Muscle layer of duodenum (tissue), 2 donors: ENCODE results near the gene TIGAR.

Experiments used
- H3K27ac ChIP-seq: one replicate; pipeline ENCODE4 v1.7.0; 2013; ENCODE audit warnings: mild to moderate bottlenecking, low read length
- H3K27me3 ChIP-seq: one replicate; pipeline ENCODE4 v1.7.0; 2013; ENCODE audit warnings: low read depth, mild to moderate bottlenecking, control low read depth, low read length
- H3K36me3 ChIP-seq, 2 donors: one replicate each; pipeline ENCODE4 v1.7.0; 2013; ENCODE audit warnings: low read length in 2 of 2, control low read depth in 1 of 2, mild to moderate bottlenecking in 1 of 2; ENCODE audit not compliant: insufficient read depth in 2 of 2, control insufficient read depth in 1 of 2
- H3K4me1 ChIP-seq, 2 donors: one replicate each; pipeline ENCODE4 v1.7.0; 2013; ENCODE audit warnings: low read length in 2 of 2, mild to moderate bottlenecking in 2 of 2, control low read depth in 1 of 2, moderate library complexity in 1 of 2; ENCODE audit not compliant: insufficient read depth in 2 of 2, control insufficient read depth in 1 of 2
- H3K4me3 ChIP-seq, 2 donors: one replicate each; pipeline ENCODE4 v1.7.0; 2013; ENCODE audit warnings: low read length in 2 of 2, low read depth in 1 of 2, mild to moderate bottlenecking in 1 of 2
- H3K9me3 ChIP-seq, 2 donors: one replicate each; pipeline ENCODE4 v1.7.0; 2013; ENCODE audit warnings: low read length in 2 of 2, control low read depth in 1 of 2, mild to moderate bottlenecking in 1 of 2; ENCODE audit not compliant: control insufficient read depth in 1 of 2
- donor health status: healthy.

The TIGAR gene

GRCh38 chr12:4308334-4308950, 12.6 kb upstream of the TIGAR start:
- Histone ChIP-seq H3K27ac (no peak overlapping the region), H3K36me3 (peaks cover 9 to 10% of the 10 kb centered on the region in 2 donors), H3K4me3 (no peak overlapping the region), H3K4me1 (peaks cover 1 to 33% of the 10 kb centered on the region in 2 donors), H3K9me3 (no peaks in the 10 kb centered on the region), H3K27me3 (no peaks in the 10 kb centered on the region)

- no peak overlapping the region for H3K4me3 ChIP-seq
- H3K4me1 ChIP-seq, result peaks cover 0 to 11% of the 10 kb centered on the region in 2 donors
- no peak overlapping the region for H3K27ac ChIP-seq
- H3K27me3 ChIP-seq, result no peaks in the 10 kb centered on the region
- H3K9me3 ChIP-seq, result no peaks in the 10 kb centered on the region
- no peaks in the 10 kb centered on the region for H3K36me3 ChIP-seq
These were observed 9.2 kb upstream of the TIGAR start for GRCh38 chr12:4311776-4312175.

- Histone ChIP-seq H3K4me1 (peaks cover 0 to 11% of the 10 kb centered on the region in 2 donors), H3K27me3 (no peaks in the 10 kb centered on the region), H3K36me3 (no peaks in the 10 kb centered on the region), H3K9me3 (no peaks in the 10 kb centered on the region), H3K4me3 (no peak overlapping the region), H3K27ac (no peak overlapping the region)
These were observed 8.8 kb upstream of the TIGAR start for GRCh38 chr12:4312251-4312650.

- Histone ChIP-seq H3K27ac (peak overlapping the region; percentile 90), H3K36me3 (no peaks in the 10 kb centered on the region), H3K4me1 (peaks cover 0 to 19% of the 10 kb centered on the region in 2 donors), H3K27me3 (no peaks in the 10 kb centered on the region), H3K4me3 (peak overlapping the region; percentile 90 to 94), H3K9me3 (no peaks in the 10 kb centered on the region)
These were observed 538 bp upstream of the TIGAR start for GRCh38 chr12:4320497-4320852.

- Histone ChIP-seq H3K27ac (no peak overlapping the region), H3K36me3 (no peaks in the 10 kb centered on the region), H3K4me3 (no peak overlapping the region), H3K27me3 (no peaks in the 10 kb centered on the region), H3K4me1 (peaks cover 0 to 19% of the 10 kb centered on the region in 2 donors), H3K9me3 (no peaks in the 10 kb centered on the region)
These were observed 1.7 kb downstream of the TIGAR start for GRCh38 chr12:4322726-4323125.

GRCh38 chr12:4323396-4323795, 2.4 kb downstream of the TIGAR start:
- H3K27me3 ChIP-seq, result no peaks in the 10 kb centered on the region
- no peaks in the 10 kb centered on the region for H3K36me3 ChIP-seq
- no peaks in the 10 kb centered on the region for H3K9me3 ChIP-seq
- peaks cover 0 to 19% of the 10 kb centered on the region in 2 donors for H3K4me1 ChIP-seq
- H3K27ac ChIP-seq, result no peak overlapping the region
- no peak overlapping the region for H3K4me3 ChIP-seq

GRCh38 chr12:4324366-4324765, 3.4 kb downstream of the TIGAR start:
- H3K4me1 ChIP-seq, result peaks cover 0 to 19% of the 10 kb centered on the region in 2 donors
- no peak overlapping the region for H3K27ac ChIP-seq
- H3K27me3 ChIP-seq, result no peaks in the 10 kb centered on the region
- no peak overlapping the region for H3K4me3 ChIP-seq
- H3K9me3 ChIP-seq, result no peaks in the 10 kb centered on the region
- no peaks in the 10 kb centered on the region for H3K36me3 ChIP-seq

GRCh38 chr12:4325966-4326365, 5.0 kb downstream of the TIGAR start:
- Histone ChIP-seq H3K4me1 (peaks cover 0 to 19% of the 10 kb centered on the region in 2 donors), H3K27ac (no peak overlapping the region), H3K36me3 (no peaks in the 10 kb centered on the region), H3K9me3 (no peaks in the 10 kb centered on the region), H3K4me3 (no peak overlapping the region), H3K27me3 (no peaks in the 10 kb centered on the region)

GRCh38 chr12:4327293-4327692, 6.3 kb downstream of the TIGAR start:
- Histone ChIP-seq H3K27ac (no peak overlapping the region), H3K36me3 (no peaks in the 10 kb centered on the region), H3K9me3 (no peaks in the 10 kb centered on the region), H3K27me3 (no peaks in the 10 kb centered on the region), H3K4me1 (peaks cover 0 to 12% of the 10 kb centered on the region in 2 donors), H3K4me3 (no peak overlapping the region)

- Histone ChIP-seq H3K27me3 (no peaks in the 10 kb centered on the region), H3K27ac (no peak overlapping the region), H3K4me1 (no peaks in the 10 kb centered on the region), H3K4me3 (no peak overlapping the region), H3K9me3 (no peaks in the 10 kb centered on the region), H3K36me3 (no peaks in the 10 kb centered on the region)
These were observed 9.2 kb downstream of the TIGAR start for GRCh38 chr12:4330203-4330602.

- Histone ChIP-seq H3K27me3 (no peaks in the 10 kb centered on the region), H3K9me3 (no peaks in the 10 kb centered on the region), H3K4me3 (no peak overlapping the region), H3K27ac (no peak overlapping the region), H3K4me1 (no peaks in the 10 kb centered on the region), H3K36me3 (peaks cover 0 to 3% of the 10 kb centered on the region in 2 donors)
These were observed 10.2 kb downstream of the TIGAR start for GRCh38 chr12:4331221-4331620.

GRCh38 chr12:4331842-4332241, 10.8 kb downstream of the TIGAR start:
- Histone ChIP-seq H3K27me3 (no peaks in the 10 kb centered on the region), H3K27ac (no peak overlapping the region), H3K9me3 (no peaks in the 10 kb centered on the region), H3K36me3 (peaks cover 0 to 5% of the 10 kb centered on the region in 2 donors), H3K4me1 (no peaks in the 10 kb centered on the region), H3K4me3 (no peak overlapping the region)
